Lower lobe of right lung (tissue), 2 donors: ENCODE data around the gene TRIM74. TPM values are rescaled to one million over a fixed set of nuclear protein-coding genes. Genes with fewer than 3 reads are reported as not detected.
A peak's percentile ranks its signal among the peaks of the same experiment; 100 is the strongest.
"Not testable (repeated sequence)": the region's sequence is repeated elsewhere in the genome, so short reads cannot be mapped to it uniquely, and the experiment has no call there.

Experiments
- ATAC-seq, 2 donors: fragments of 200-7000 bp; cut with Tn5 transposase; one replicate each; pipeline ENCODE4 v1.9.1; 2020 to 2022; ENCODE audit warnings: mild to moderate bottlenecking in 2 of 2, moderate library complexity in 2 of 2
- DNase-seq: peaks from one replicate; pipeline ENCODE4 v3.0.0-alpha.2; 2020
- H3K27ac ChIP-seq: fragments of 200-600 bp; one replicate; pipeline ENCODE4 v1.8.0; 2022
- H3K27me3 ChIP-seq: fragments of 200-600 bp; one replicate; pipeline ENCODE4 v1.8.0; 2022; ENCODE audit warnings: low read depth
- H3K36me3 ChIP-seq: fragments of 200-600 bp; one replicate; pipeline ENCODE4 v1.8.0; 2022; ENCODE audit warnings: mild to moderate bottlenecking
- H3K4me1 ChIP-seq: fragments of 200-600 bp; one replicate; pipeline ENCODE4 v1.8.0; 2022
- H3K4me3 ChIP-seq: fragments of 200-600 bp; one replicate; pipeline ENCODE4 v1.8.0; 2022; ENCODE audit warnings: mild to moderate bottlenecking
- H3K9me3 ChIP-seq: fragments of 200-600 bp; one replicate; pipeline ENCODE4 v1.8.0; 2022
- intact Hi-C: fragments of 100-400 bp; cut with DNase I; formaldehyde crosslinking; loops from one replicate; pipeline ENCODE4 v1.11.0; 2022
- total RNA-seq: library from RNA; stranded (reverse); fragmentation: NEBNext Ultra II Directional; extraction: Animal tissue kit (Norgen Biotek cat#: 25700); gene quantifications from one replicate; pipeline ENCODE4 v1.2.1, GENCODE V29; 2021
- donor health status: DM: no; HTN: yes; CAD: no; lungs with severe emphysema.

TRIM74 gene
- total RNA-seq, 1 donor from 2014 or later: 1.1 TPM

DNA sequence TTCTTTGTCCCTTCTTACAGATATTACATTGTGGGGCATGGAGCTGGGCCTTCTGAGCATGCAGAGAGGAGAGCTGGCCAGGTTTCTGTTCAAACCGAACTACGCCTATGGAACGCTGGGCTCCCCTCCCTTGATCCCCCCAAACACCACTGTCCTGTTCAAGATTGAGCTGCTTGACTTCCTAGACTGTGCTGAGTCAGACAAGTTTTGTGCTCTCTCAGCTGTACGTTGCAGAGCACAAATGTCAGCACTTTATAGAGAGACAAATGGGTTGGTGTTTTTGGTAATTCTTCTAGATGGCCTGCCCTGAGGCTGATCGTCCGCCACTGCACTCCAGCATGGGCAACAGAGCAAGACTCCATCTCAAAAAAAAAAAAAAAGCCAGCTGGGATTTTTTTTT is 2.2 kb upstream of the TRIM74 start:
- H3K27me3 ChIP-seq, H3K36me3 ChIP-seq, H3K9me3 ChIP-seq, H3K4me1 ChIP-seq, H3K4me3 ChIP-seq, DNase-seq, ATAC-seq, H3K27ac ChIP-seq, intact Hi-C loops: not testable (repeated sequence)

GRCh38 chr7:72969688-72970087 is 422 bp upstream of the TRIM74 start:
- H3K9me3 ChIP-seq, DNase-seq, H3K27me3 ChIP-seq, ATAC-seq, H3K27ac ChIP-seq, H3K36me3 ChIP-seq, intact Hi-C loops, H3K4me1 ChIP-seq, H3K4me3 ChIP-seq: not testable (repeated sequence)

GRCh38 chr7:72966892-72967291 is 2.4 kb downstream of the TRIM74 start:
- ATAC-seq, H3K27ac ChIP-seq, H3K4me1 ChIP-seq, intact Hi-C loops, H3K4me3 ChIP-seq, H3K9me3 ChIP-seq, DNase-seq, H3K36me3 ChIP-seq, H3K27me3 ChIP-seq: not testable (repeated sequence)

GRCh38 chr7:72965186-72965975 is 3.9 kb downstream of the TRIM74 start:
- DNase-seq, H3K27me3 ChIP-seq, intact Hi-C loops, H3K4me3 ChIP-seq, H3K9me3 ChIP-seq, H3K27ac ChIP-seq, H3K4me1 ChIP-seq, H3K36me3 ChIP-seq: not testable (repeated sequence)
- peak in 1 of 2 donors; percentile 13 for ATAC-seq

- H3K36me3 ChIP-seq, H3K27me3 ChIP-seq, H3K9me3 ChIP-seq, H3K27ac ChIP-seq, H3K4me3 ChIP-seq, DNase-seq, H3K4me1 ChIP-seq, intact Hi-C loops, ATAC-seq: not testable (repeated sequence)
Measured at GRCh38 chr7:72963056-72963455, 6.2 kb downstream of the TRIM74 start.

DNA sequence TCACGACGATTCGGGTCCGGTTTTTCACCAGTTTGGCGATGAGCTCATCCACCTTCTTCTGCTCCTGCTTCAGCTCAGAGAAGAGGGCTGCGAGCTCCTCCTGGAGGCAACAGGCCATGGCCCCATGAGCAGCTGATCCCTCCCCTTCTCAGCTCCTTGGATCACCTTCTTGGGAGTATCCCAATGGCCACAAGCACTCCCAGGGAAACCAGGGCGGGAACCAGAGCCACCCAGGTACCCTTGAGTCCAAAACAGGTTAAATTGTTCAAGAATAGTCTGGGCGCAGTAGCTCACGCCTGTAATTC is 8.0 kb downstream of the TRIM74 start:
- H3K36me3 ChIP-seq, H3K27me3 ChIP-seq, intact Hi-C loops, H3K9me3 ChIP-seq, ATAC-seq, H3K4me3 ChIP-seq, H3K4me1 ChIP-seq, H3K27ac ChIP-seq, DNase-seq: not testable (repeated sequence)

- H3K4me1 ChIP-seq, DNase-seq, H3K4me3 ChIP-seq, intact Hi-C loops, H3K36me3 ChIP-seq, H3K9me3 ChIP-seq, H3K27ac ChIP-seq, H3K27me3 ChIP-seq: not testable (repeated sequence)
- ATAC-seq: peak; percentile 91 to 93
Measured at GRCh38 chr7:72960626-72961345, 8.5 kb downstream of the TRIM74 start.

DNA sequence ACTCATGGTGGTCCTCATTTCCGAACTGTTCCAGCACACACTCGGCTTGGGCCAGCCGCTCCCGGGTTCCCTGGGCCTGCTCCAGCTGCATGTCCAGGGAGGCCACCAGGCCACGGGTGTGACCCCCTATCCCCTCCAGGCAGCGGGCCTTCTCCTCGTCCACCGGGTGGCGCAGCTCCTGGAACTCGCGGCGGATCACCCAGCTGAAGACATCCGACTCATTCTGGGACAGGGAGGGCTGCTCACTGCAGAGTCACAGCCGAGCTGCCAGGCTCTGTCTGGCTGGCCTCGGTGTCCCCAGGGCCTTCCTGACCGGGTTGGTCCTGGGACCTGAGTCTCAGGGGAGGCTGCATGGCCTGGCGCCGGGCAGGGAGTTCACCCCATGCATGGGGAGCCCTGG is 9.2 kb downstream of the TRIM74 start:
- H3K4me1 ChIP-seq, intact Hi-C loops, DNase-seq, H3K27ac ChIP-seq, H3K4me3 ChIP-seq, ATAC-seq, H3K9me3 ChIP-seq, H3K36me3 ChIP-seq, H3K27me3 ChIP-seq: not testable (repeated sequence)

- DNase-seq: not testable (repeated sequence)
- peak; percentile 99 for ATAC-seq
Measured at GRCh38 chr7:72954563-72955198, 14.6 kb downstream of the TRIM74 start.

GRCh38 chr7:72953901-72954562 is 15.2 kb downstream of the TRIM74 start:
- peak overlapping the region; percentile 45 for H3K4me3 ChIP-seq

More at GRCh38 chr7:72954563-72955198, 14.6 kb downstream of the TRIM74 start:
- H3K27ac ChIP-seq, intact Hi-C loops, H3K4me1 ChIP-seq, H3K27me3 ChIP-seq, H3K9me3 ChIP-seq, H3K36me3 ChIP-seq: not testable (repeated sequence)
- peak overlapping the region; percentile 45 for H3K4me3 ChIP-seq

DNA sequence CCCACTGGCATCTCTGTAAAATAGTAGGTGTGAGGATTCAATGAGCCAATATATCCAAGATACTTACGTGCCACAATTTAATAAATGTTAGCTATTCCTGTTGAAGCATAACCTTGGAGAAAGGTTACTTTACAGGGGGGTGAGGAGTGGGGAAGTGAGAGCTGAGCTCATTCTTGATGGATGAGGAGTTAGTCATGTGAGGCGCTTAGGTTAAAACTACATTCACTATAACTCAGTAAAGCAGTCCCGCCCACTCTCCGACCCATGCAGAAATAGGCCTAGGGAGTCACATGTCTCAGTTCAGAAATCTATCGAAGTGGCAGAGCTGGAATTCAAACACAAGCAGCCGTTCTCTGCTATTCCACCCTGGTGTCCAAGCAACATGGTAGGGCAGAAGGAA is 18.8 kb downstream of the TRIM74 start:
- H3K4me1 ChIP-seq, H3K4me3 ChIP-seq, H3K27me3 ChIP-seq, ATAC-seq, DNase-seq, H3K9me3 ChIP-seq, H3K27ac ChIP-seq, intact Hi-C loops: not testable (repeated sequence)
- H3K36me3 ChIP-seq: peaks cover 24% of the 10 kb centered on the region

More at GRCh38 chr7:72953901-72954562, 15.2 kb downstream of the TRIM74 start:
- H3K27me3 ChIP-seq, H3K36me3 ChIP-seq, DNase-seq, H3K27ac ChIP-seq, H3K4me1 ChIP-seq, intact Hi-C loops, H3K9me3 ChIP-seq: not testable (repeated sequence)
- ATAC-seq: peak; percentile 67 to 77

DNA sequence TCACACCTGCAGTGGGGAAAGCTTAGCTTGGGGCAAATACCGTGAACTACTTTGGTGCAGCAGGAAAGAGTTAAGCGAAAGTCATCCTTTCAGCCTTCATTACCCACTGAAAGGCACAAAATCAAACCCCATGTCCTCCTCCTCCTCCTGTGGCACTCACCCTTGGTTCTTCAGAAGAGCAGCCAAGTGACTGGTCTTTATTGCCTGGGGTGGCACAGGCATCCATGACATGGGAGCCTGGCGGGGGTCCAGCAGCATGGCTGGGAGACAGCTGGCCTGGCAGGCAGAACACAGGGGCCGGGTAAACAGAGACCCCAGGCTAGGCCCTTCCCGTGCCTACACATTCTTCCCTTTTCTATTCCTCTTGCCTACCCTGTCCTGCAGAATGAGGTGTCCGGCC is 19.6 kb downstream of the TRIM74 start:
- DNase-seq, H3K4me1 ChIP-seq, H3K4me3 ChIP-seq, ATAC-seq, intact Hi-C loops, H3K27ac ChIP-seq, H3K9me3 ChIP-seq, H3K27me3 ChIP-seq: not testable (repeated sequence)
- H3K36me3 ChIP-seq: peaks cover 26% of the 10 kb centered on the region

GRCh38 chr7:72949276-72949675 is 20.0 kb downstream of the TRIM74 start:
- ATAC-seq, DNase-seq, H3K9me3 ChIP-seq, H3K4me1 ChIP-seq, H3K27me3 ChIP-seq, H3K4me3 ChIP-seq, H3K27ac ChIP-seq, intact Hi-C loops: not testable (repeated sequence)
- peaks cover 26% of the 10 kb centered on the region for H3K36me3 ChIP-seq
